Skin of body (tissue), 2 donors: ENCODE data around the gene CHRNG. TPM values are rescaled to one million over a fixed set of nuclear protein-coding genes. Genes with fewer than 3 reads are reported as not detected.

Source experiments
- DNase-seq: peaks from one replicate; lab custom pipeline; 2025; lab: John Stamatoyannopoulos, UW
- total RNA-seq: library from RNA; depleted of rRNA; stranded (reverse); fragments of >200 nt; gene quantifications from one replicate; pipeline ENCODE4 v1.2.3, GENCODE V29; 2014

The CHRNG gene
- total RNA-seq, 1 donor from 2014 or later = 1.6 TPM

- no peak for DNase-seq
These were observed 35.1 kb upstream of the CHRNG start for GRCh38 chr2:232504438-232504837.

GRCh38 chr2:232505856-232506255 is 33.6 kb upstream of the CHRNG start:
- no peak for DNase-seq

- no peak for DNase-seq
These were observed 32.8 kb upstream of the CHRNG start for GRCh38 chr2:232506709-232507108.

- DNase-seq = no peak
These were observed 31.2 kb upstream of the CHRNG start for GRCh38 chr2:232508251-232508650.

- no peak for DNase-seq
These were observed 28.1 kb upstream of the CHRNG start for GRCh38 chr2:232511336-232511890.

- DNase-seq = no peak
These were observed 26.9 kb upstream of the CHRNG start for GRCh38 chr2:232512602-232513001.

- no peak for DNase-seq
These were observed 26.1 kb upstream of the CHRNG start for GRCh38 chr2:232513353-232513752.

GRCh38 chr2:232515639-232516038 is 23.9 kb upstream of the CHRNG start:
- no peak for DNase-seq

GRCh38 chr2:232516551-232516950 is 22.9 kb upstream of the CHRNG start:
- no peak for DNase-seq

GRCh38 chr2:232518844-232519243 is 20.6 kb upstream of the CHRNG start:
- DNase-seq = no peak

- no peak for DNase-seq
These were observed 19.7 kb upstream of the CHRNG start, which contains the start of gene PRSS56 for GRCh38 chr2:232519581-232520438. PRSS56 (plus strand) TSS chr2:232520388; CDS start chr2:232520599, 211 bp downstream.

- no peak for DNase-seq
These were observed 19.0 kb upstream of the CHRNG start for GRCh38 chr2:232520489-232520888.

GRCh38 chr2:232521098-232521497 is 18.4 kb upstream of the CHRNG start:
- DNase-seq = no peak

- DNase-seq = no peak
These were observed 17.4 kb upstream of the CHRNG start for GRCh38 chr2:232521959-232522622.

- DNase-seq = no peak
These were observed 16.7 kb upstream of the CHRNG start for GRCh38 chr2:232522623-232523401.

GRCh38 chr2:232523402-232523681 is 16.1 kb upstream of the CHRNG start:
- no peak for DNase-seq

- no peak for DNase-seq
These were observed 15.6 kb upstream of the CHRNG start for GRCh38 chr2:232523682-232524597.

- no peak for DNase-seq
These were observed 14.7 kb upstream of the CHRNG start for GRCh38 chr2:232524771-232525170.

- no peak for DNase-seq
These were observed 14.3 kb upstream of the CHRNG start for GRCh38 chr2:232525199-232525598.

- DNase-seq = no peak
These were observed 13.6 kb upstream of the CHRNG start, which contains the start of gene CHRND for GRCh38 chr2:232525791-232526371. CHRND (plus strand) TSS chr2:232526160; CDS start chr2:232526216, 56 bp downstream.
